Spleen (tissue), 11 donors: ENCODE measurements around the gene PLEKHA1. TPM values are rescaled to one million over a fixed set of nuclear protein-coding genes. Genes with fewer than 3 reads are reported as not detected.
A peak's percentile ranks its signal among the peaks of the same experiment; 100 is the strongest.

ENCODE experiments used
- DNase-seq: peaks from one replicate; pipeline ENCODE4 v3.0.0-alpha.2; 2020
- H3K27ac ChIP-seq, 8 donors: fragments of 200-600 bp; sonication (generic) in 7 of 8; 1 replicate in 4 of 8; 2 replicates in 4 of 8; pipeline versions ENCODE4 v1.5.0 to v1.8.0; 2016 to 2021; ENCODE audit warnings: inconsistent platforms in 4 of 8, mild to moderate bottlenecking in 4 of 8, moderate library complexity in 1 of 8
- H3K27me3 ChIP-seq, 7 donors: fragments of 200-600 bp; sonication (generic) in 6 of 7; replicated peaks in 1 of 7; 1 replicate in 4 of 7; 2 replicates in 3 of 7; pipeline versions ENCODE4 v1.5.0 to v1.8.0; 2016 to 2021; ENCODE audit warnings: inconsistent platforms in 3 of 7, mild to moderate bottlenecking in 1 of 7
- H3K36me3 ChIP-seq, 6 donors: fragments of 200-600 bp; sonication (generic) in 5 of 6; 1 replicate in 4 of 6; 2 replicates in 2 of 6; pipeline versions ENCODE4 v1.5.0 to v1.8.0; 2016 to 2021; ENCODE audit warnings: inconsistent platforms in 2 of 6
- H3K4me1 ChIP-seq, 6 donors: fragments of 200-600 bp; sonication (generic) in 5 of 6; 1 replicate in 3 of 6; 2 replicates in 3 of 6; pipeline versions ENCODE4 v1.5.0 to v1.8.0; 2016 to 2021; ENCODE audit warnings: inconsistent platforms in 3 of 6
- H3K4me3 ChIP-seq, 8 donors: fragments of 200-600 bp; sonication (generic) in 7 of 8; 1 replicate in 4 of 8; 2 replicates in 4 of 8; pipeline versions ENCODE4 v1.5.0 to v1.8.0; 2016 to 2021; ENCODE audit warnings: inconsistent platforms in 4 of 8, mild to moderate bottlenecking in 4 of 8, moderate library complexity in 2 of 8
- H3K9me3 ChIP-seq, 8 donors: fragments of 200-600 bp; sonication (generic) in 7 of 8; 1 replicate in 4 of 8; 2 replicates in 4 of 8; pipeline versions ENCODE4 v1.5.0 to v1.8.0; 2016 to 2021; ENCODE audit warnings: inconsistent platforms in 4 of 8
- POLR2A ChIP-seq, 3 donors: fragments of 450-650 bp; IDR thresholded peaks; one replicate each; pipeline ENCODE4 v1.5.1; 2017; ENCODE audit warnings: antibody characterized with exemption in 3 of 3, mild to moderate bottlenecking in 1 of 3
- POLR2AphosphoS5 ChIP-seq, 3 donors: sonication (generic); formaldehyde crosslinking; IDR thresholded peaks; one replicate each; pipeline ENCODE4 v1.5.1; 2017; ENCODE audit warnings: antibody characterized with exemption in 3 of 3
- WGBS, 5 donors: extraction: QIAGEN DNeasy Blood & Tissue Kit in 3 of 5; methylation state at CpG; one replicate each; pipeline versions ENCODE4 v1.1.5 to v1.1.7; 2013 to 2018; 5-methylcytosine and 5-hydroxymethylcytosine counted together
- intact Hi-C: fragments of 100-400 bp; cut with DNase I; formaldehyde crosslinking; loops from one replicate; pipeline ENCODE4 v1.15.0; 2023; ENCODE audit warnings: low total_unique reads
- polyA plus RNA-seq, 3 donors: library from polyadenylated mRNA; stranded (reverse); fragments of 200-250 nt; gene quantifications; one replicate each; pipeline ENCODE4 v1.2.1, GENCODE V29; 2013
- total RNA-seq, 7 donors: library from RNA; depleted of rRNA in 3 of 7; stranded (reverse); fragments of >200 nt in 3 of 7; fragmentation: NEBNext Ultra II Directional in 4 of 7; extraction: Animal tissue kit (Norgen Biotek cat#: 25700) in 4 of 7; gene quantifications; one replicate each; pipeline versions ENCODE4 v1.1.0 to v1.2.1, GENCODE V29; 2016 to 2021
- TF ChIP-seq, protein P1 (sequence below), 11 experiments: fragments of 200-600 bp in 7 of 11; fragments of 450-650 bp in 4 of 11; sonication (generic) in 4 of 11; IDR thresholded peaks in 8 of 11; conservative IDR thresholded peaks in 3 of 11; 1 replicate in 7 of 11; 2 replicates in 4 of 11; pipeline versions ENCODE4 v1.4.0 to v1.8.0; 2016 to 2021; ENCODE audit warnings: antibody characterized with exemption in 11 of 11, inconsistent platforms in 4 of 11, mild to moderate bottlenecking in 1 of 11
- donor health status: healthy with polysubstance abuse.
- donor health status: DM: no; HTN: no; CAD: no; lungs with moderate emphysema.
- donor health status: DM: no; HTN: no; CAD: no.
- donor health status: Bipolar disorder and iron deficiency.
- donor health status: healthy.
- donor health status: DM: no; HTN: no; CAD: no.
- donor health status: DM: yes; HTN: yes; CAD: no.

Gene PLEKHA1
- total and polyA plus RNA-seq, 10 donors: 7.9 to 31.1 (median 22.1) TPM

GRCh38 chr10:122327237-122328206 lies 47.0 kb upstream of the PLEKHA1 start:
- H3K27ac ChIP-seq: peak overlapping the region in 1 of 8 donors; percentile 47
- 74 to 85% (median 78%) methylated on average over 11 to 16 of the region's 16 CpGs for WGBS, 5 donors
- no peaks in the 10 kb centered on the region for H3K9me3 ChIP-seq
- TF ChIP-seq POLR2A (IDR thresholded peaks at IDR 0.05) (no peak), POLR2AphosphoS5 (IDR thresholded peaks at IDR 0.05) (no peak)
- TF ChIP-seq, protein P1, sequence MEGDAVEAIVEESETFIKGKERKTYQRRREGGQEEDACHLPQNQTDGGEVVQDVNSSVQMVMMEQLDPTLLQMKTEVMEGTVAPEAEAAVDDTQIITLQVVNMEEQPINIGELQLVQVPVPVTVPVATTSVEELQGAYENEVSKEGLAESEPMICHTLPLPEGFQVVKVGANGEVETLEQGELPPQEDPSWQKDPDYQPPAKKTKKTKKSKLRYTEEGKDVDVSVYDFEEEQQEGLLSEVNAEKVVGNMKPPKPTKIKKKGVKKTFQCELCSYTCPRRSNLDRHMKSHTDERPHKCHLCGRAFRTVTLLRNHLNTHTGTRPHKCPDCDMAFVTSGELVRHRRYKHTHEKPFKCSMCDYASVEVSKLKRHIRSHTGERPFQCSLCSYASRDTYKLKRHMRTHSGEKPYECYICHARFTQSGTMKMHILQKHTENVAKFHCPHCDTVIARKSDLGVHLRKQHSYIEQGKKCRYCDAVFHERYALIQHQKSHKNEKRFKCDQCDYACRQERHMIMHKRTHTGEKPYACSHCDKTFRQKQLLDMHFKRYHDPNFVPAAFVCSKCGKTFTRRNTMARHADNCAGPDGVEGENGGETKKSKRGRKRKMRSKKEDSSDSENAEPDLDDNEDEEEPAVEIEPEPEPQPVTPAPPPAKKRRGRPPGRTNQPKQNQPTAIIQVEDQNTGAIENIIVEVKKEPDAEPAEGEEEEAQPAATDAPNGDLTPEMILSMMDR (IDR thresholded peaks at IDR 0.05 in 8 of 11, conservative IDR thresholded peaks at IDR 0.05 in 3 of 11): no peak
- intact Hi-C loops: no loop called here
- peaks cover 0 to 29% (median 0%) of the 10 kb centered on the region in 7 donors for H3K27me3 ChIP-seq
- no peak overlapping the region for H3K4me3 ChIP-seq
- H3K36me3 ChIP-seq: no peaks in the 10 kb centered on the region
- peaks cover 0 to 18% (median 0%) of the 10 kb centered on the region in 6 donors for H3K4me1 ChIP-seq
- DNase-seq: no peak

GRCh38 chr10:122328676-122329075 lies 45.8 kb upstream of the PLEKHA1 start:
- TF ChIP-seq POLR2AphosphoS5 (IDR thresholded peaks at IDR 0.05): no peak
- no peak for TF ChIP-seq POLR2A (IDR thresholded peaks at IDR 0.05)
- TF ChIP-seq, protein P1 (IDR thresholded peaks at IDR 0.05 in 8 of 11, conservative IDR thresholded peaks at IDR 0.05 in 3 of 11): no peak
- Histone ChIP-seq H3K27ac (peak overlapping the region in 1 of 8 donors; percentile 47), H3K9me3 (no peaks in the 10 kb centered on the region), H3K4me3 (no peak overlapping the region), H3K36me3 (no peaks in the 10 kb centered on the region), H3K27me3 (peaks cover 0 to 33% (median 0%) of the 10 kb centered on the region in 7 donors), H3K4me1 (peaks cover 0 to 18% (median 0%) of the 10 kb centered on the region in 6 donors)
- intact Hi-C loops: no loop called here
- no peak for DNase-seq
- 45 to 64% (median 52%) methylated on average over 9 of the region's 9 CpGs for WGBS, 5 donors

DNA sequence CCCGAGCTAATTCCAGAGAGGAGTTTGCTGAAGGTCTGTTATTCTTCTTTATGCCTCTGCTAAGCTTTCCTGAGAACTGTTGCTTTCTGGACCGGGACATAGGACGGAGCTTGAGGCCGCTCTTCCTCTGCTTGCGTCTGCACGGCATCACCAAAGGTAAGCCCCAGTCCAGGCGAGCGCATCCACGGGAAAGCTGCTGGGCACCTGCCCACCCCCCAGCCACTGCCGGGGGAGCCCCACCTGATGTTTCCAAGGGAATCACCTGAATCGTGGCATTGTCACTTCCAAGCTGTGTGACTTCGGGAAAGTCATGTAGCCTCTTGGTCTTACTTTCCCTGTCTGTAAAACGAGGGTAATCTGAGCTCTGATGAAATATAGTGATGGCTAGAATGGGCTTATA lies 45.1 kb upstream of the PLEKHA1 start:
- WGBS, 5 donors: 79 to 85% (median 81%) methylated on average over 13 of the region's 13 CpGs

More for the DNA sequence above, 45.1 kb upstream of the PLEKHA1 start:
- Histone ChIP-seq H3K36me3 (no peaks in the 10 kb centered on the region), H3K27me3 (peaks cover 0 to 33% (median 0%) of the 10 kb centered on the region in 7 donors), H3K4me1 (peaks cover 0 to 18% (median 0%) of the 10 kb centered on the region in 6 donors), H3K4me3 (no peak overlapping the region), H3K9me3 (no peaks in the 10 kb centered on the region), H3K27ac (no peak overlapping the region)
- intact Hi-C loops: no loop called here
- DNase-seq: no peak
- TF ChIP-seq, protein P1 (IDR thresholded peaks at IDR 0.05 in 8 of 11, conservative IDR thresholded peaks at IDR 0.05 in 3 of 11): no peak
- TF ChIP-seq POLR2AphosphoS5 (IDR thresholded peaks at IDR 0.05): no peak
- TF ChIP-seq POLR2A (IDR thresholded peaks at IDR 0.05): no peak
